Measurements from ENCODE around the gene REG3G.
"Not testable (repeated sequence)": the region's sequence is repeated elsewhere in the genome, so short reads cannot be mapped to it uniquely, and the experiment has no call there.

REG3G gene

DNA sequence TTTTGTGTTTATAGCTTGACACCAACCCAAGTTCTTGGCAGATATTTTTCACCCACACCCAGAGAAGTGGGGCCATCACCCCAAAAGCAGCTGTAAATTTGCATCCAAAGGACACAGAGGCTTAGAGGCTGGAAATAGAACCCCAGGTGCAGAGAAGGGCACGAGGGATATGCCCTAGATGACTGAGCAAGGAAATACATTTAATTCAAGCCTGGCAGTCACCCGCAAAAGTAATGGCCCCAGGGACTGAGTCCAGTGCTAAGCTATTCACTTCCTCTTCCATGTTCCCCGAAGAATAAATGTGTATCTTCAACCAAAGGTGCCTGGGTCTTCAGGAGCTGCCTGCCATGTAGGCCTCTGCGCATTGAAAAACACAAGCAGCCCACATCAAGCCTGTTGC is 14.0 kb upstream of the REG3G start:
- no peaks in the 10 kb centered on the region for H3K4me1 ChIP-seq (ENCODE audit: control insufficient read depth, insufficient read depth, low read length)
- WGBS, 2 experiments: 94 to 96% methylated on average over 4 of the region's 4 CpGs
- H3K36me3 ChIP-seq (ENCODE audit: control insufficient read depth, insufficient read depth, low read length): no peaks in the 10 kb centered on the region
- no peak overlapping the region for H3K27ac ChIP-seq (ENCODE audit: insufficient read depth, low read depth, low read length, poor library complexity, severe bottlenecking)
- no peaks in the 10 kb centered on the region for H3K9me3 ChIP-seq (ENCODE audit: control insufficient read depth, low read length)
- H3K4me3 ChIP-seq (ENCODE audit: insufficient read depth, low read depth, low read length): no peak overlapping the region
- no peaks in the 10 kb centered on the region for H3K27me3 ChIP-seq (ENCODE audit: control insufficient read depth, insufficient read depth, low read length, poor library complexity, severe bottlenecking)

DNA sequence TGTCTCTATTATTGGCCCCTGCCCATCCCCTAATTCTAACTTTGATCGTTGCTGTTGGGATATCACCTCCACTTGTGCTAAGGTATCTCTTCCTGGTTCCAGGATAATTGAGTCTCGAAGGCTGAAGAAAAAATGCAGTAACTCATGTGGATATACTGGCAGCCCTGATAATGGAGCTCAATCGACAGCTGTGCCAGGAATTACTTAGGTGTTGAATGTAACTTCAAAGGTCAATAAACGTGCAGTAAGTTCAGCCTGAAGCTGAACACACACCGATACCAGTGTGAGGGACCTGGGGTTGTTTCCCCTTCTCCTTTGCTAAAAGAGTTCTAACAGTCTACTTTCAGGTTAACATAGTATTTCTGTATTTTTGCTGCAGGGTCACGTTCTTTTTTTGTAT is 11.9 kb upstream of the REG3G start:
- no peaks in the 10 kb centered on the region for H3K36me3 ChIP-seq (ENCODE audit: control insufficient read depth, insufficient read depth, low read length)
- H3K4me3 ChIP-seq (ENCODE audit: insufficient read depth, low read depth, low read length): no peak overlapping the region
- no peaks in the 10 kb centered on the region for H3K27me3 ChIP-seq (ENCODE audit: control insufficient read depth, insufficient read depth, low read length, poor library complexity, severe bottlenecking)
- H3K27ac ChIP-seq (ENCODE audit: insufficient read depth, low read depth, low read length, poor library complexity, severe bottlenecking): no peak overlapping the region
- H3K9me3 ChIP-seq (ENCODE audit: control insufficient read depth, low read length): no peaks in the 10 kb centered on the region
- whole genome bisulfite sequencing, 2 experiments: 95 to 96% methylated on average over 5 to 6 of the region's 6 CpGs
- no peaks in the 10 kb centered on the region for H3K4me1 ChIP-seq (ENCODE audit: control insufficient read depth, insufficient read depth, low read length)

DNA sequence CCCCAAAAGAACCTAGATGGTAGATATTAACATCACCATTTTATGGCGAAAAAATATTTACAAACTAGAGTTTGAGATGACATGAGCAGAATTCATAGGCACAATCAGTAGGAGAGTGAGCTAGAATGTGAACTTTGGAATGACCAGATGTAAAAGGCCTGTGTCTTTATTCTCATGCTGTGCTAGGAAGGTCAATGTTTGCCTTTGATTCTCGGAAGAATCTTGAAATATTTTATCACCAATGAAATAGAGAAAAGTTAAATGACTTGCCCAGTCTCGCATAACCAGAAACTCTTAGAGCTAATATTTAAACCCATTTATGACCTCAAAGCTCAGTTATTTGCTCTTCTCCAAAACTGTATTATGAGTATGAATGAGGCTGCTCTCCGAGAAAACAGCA is 9.2 kb upstream of the REG3G start:
- Histone ChIP-seq H3K27me3 (ENCODE audit: control insufficient read depth, insufficient read depth, low read length, poor library complexity, severe bottlenecking) (no peaks in the 10 kb centered on the region), H3K4me3 (ENCODE audit: insufficient read depth, low read depth, low read length) (no peak overlapping the region), H3K4me1 (ENCODE audit: control insufficient read depth, insufficient read depth, low read length) (no peaks in the 10 kb centered on the region), H3K9me3 (ENCODE audit: control insufficient read depth, low read length) (no peaks in the 10 kb centered on the region), H3K27ac (ENCODE audit: insufficient read depth, low read depth, low read length, poor library complexity, severe bottlenecking) (no peak overlapping the region), H3K36me3 (ENCODE audit: control insufficient read depth, insufficient read depth, low read length) (no peaks in the 10 kb centered on the region)
- WGBS, 2 experiments: 92 to 100% methylated on average over 3 to 4 of the region's 4 CpGs

DNA sequence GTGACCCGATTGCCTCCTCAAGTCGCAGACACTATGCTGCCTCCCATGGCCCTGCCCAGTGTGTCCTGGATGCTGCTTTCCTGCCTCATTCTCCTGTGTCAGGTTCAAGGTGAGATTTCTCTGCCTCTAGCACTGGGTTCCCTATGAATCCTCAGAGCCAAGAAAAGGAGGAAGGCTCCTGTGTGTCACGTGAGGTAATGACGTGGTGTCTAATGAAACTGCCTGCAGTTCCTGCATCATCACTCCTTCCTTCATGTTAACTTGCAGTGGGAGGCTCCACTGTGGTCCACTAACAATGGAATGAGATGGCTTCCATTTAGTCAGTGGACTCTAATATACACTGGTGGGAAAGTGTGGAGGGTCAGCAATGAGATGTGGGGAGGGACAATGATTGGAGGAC is 559 bp downstream of the REG3G start:
- H3K36me3 ChIP-seq (ENCODE audit: control insufficient read depth, insufficient read depth, low read length): no peaks in the 10 kb centered on the region
- 71% methylated on average over 4 of the region's 4 CpGs for WGBS, 2 experiments
- H3K27ac ChIP-seq (ENCODE audit: insufficient read depth, low read depth, low read length, poor library complexity, severe bottlenecking): no peak overlapping the region
- H3K27me3 ChIP-seq (ENCODE audit: control insufficient read depth, insufficient read depth, low read length, poor library complexity, severe bottlenecking): no peaks in the 10 kb centered on the region
- no peaks in the 10 kb centered on the region for H3K4me1 ChIP-seq (ENCODE audit: control insufficient read depth, insufficient read depth, low read length)
- H3K9me3 ChIP-seq (ENCODE audit: control insufficient read depth, low read length): no peaks in the 10 kb centered on the region
- H3K4me3 ChIP-seq (ENCODE audit: insufficient read depth, low read depth, low read length): no peak overlapping the region

DNA sequence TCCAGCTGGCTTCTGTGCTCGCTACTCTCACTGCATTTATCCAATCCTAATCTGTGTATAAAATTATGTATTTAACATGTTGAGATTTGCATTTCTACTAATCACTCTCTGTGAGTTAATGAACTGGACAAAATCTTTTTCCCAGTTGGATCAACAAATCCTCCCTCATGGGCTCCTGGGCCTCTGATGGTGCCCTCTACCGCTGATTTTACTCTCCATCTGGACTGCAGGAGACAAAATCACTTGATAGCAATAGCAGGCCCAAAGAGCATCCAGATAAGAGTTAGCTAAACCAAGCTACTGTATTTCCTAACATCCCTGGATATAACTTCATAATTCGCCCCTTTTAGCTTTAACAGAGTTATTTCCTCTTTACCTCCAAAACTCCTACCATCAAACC is 14.4 kb downstream of the REG3G start:
- WGBS, 2 experiments: 86 to 91% methylated on average over 2 of the region's 3 CpGs
- Histone ChIP-seq H3K4me3 (ENCODE audit: insufficient read depth, low read depth, low read length) (no peak overlapping the region), H3K36me3 (ENCODE audit: control insufficient read depth, insufficient read depth, low read length) (no peaks in the 10 kb centered on the region), H3K27ac (ENCODE audit: insufficient read depth, low read depth, low read length, poor library complexity, severe bottlenecking) (no peak overlapping the region), H3K4me1 (ENCODE audit: control insufficient read depth, insufficient read depth, low read length) (no peaks in the 10 kb centered on the region), H3K9me3 (ENCODE audit: control insufficient read depth, low read length) (no peaks in the 10 kb centered on the region), H3K27me3 (ENCODE audit: control insufficient read depth, insufficient read depth, low read length, poor library complexity, severe bottlenecking) (no peaks in the 10 kb centered on the region)

DNA sequence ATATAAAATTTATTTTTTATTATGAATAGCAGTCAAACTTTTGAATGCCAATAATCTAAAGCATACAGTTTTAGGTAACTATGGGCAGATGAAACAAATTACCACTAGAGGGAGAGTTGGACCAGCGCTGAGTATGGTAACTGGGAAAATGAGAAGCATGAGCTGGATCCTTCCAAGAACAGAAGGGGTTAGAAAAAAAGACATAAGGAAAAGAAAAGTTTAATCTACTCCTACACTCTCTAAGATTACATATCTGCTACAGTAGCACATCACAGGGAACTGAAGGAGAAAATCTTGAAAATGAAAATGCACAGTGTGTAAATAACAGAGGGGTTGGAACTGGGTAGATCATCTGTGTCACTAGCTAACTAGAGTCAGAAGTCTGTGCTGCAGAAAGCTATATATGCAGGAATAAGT is 15.5 kb downstream of the REG3G start:
- no peaks in the 10 kb centered on the region for H3K4me1 ChIP-seq (ENCODE audit: control insufficient read depth, insufficient read depth, low read length)
- H3K27ac ChIP-seq (ENCODE audit: insufficient read depth, low read depth, low read length, poor library complexity, severe bottlenecking): no peak overlapping the region
- 23% methylated on average over 1 of the region's 1 CpG; no CpG with 5 or more reads in 1 of the 2 experiments for WGBS, 2 experiments
- H3K9me3 ChIP-seq (ENCODE audit: control insufficient read depth, low read length): no peaks in the 10 kb centered on the region
- no peaks in the 10 kb centered on the region for H3K36me3 ChIP-seq (ENCODE audit: control insufficient read depth, insufficient read depth, low read length)
- no peaks in the 10 kb centered on the region for H3K27me3 ChIP-seq (ENCODE audit: control insufficient read depth, insufficient read depth, low read length, poor library complexity, severe bottlenecking)
- no peak overlapping the region for H3K4me3 ChIP-seq (ENCODE audit: insufficient read depth, low read depth, low read length)

DNA sequence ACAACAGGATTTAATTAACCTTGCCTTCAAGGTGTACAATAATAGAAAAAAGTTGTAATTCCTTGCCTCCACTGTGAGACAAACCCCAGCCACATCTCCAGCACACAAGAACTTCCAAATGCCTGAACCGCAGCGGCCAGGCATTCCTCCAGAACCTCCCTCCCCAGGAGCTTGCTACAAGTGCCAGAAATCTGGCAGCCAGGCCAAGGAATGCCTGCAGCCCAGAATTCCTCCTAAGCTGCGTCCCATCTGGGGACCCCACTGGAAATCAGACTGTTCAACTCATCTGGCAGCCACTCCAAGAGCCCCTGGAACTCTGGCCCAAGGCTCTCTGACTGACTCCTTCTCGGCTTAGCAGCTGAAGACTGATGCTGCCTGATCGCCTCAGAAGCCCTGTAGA is 28.0 kb downstream of the REG3G start:
- whole genome bisulfite sequencing, 2 experiments: 74% methylated on average over 5 of the region's 5 CpGs
- H3K4me1 ChIP-seq (ENCODE audit: control insufficient read depth, insufficient read depth, low read length); H3K36me3 ChIP-seq (ENCODE audit: control insufficient read depth, insufficient read depth, low read length); H3K4me3 ChIP-seq (ENCODE audit: insufficient read depth, low read depth, low read length); H3K27me3 ChIP-seq (ENCODE audit: control insufficient read depth, insufficient read depth, low read length, poor library complexity, severe bottlenecking); H3K27ac ChIP-seq (ENCODE audit: insufficient read depth, low read depth, low read length, poor library complexity, severe bottlenecking); H3K9me3 ChIP-seq (ENCODE audit: control insufficient read depth, low read length): not testable (repeated sequence)

DNA sequence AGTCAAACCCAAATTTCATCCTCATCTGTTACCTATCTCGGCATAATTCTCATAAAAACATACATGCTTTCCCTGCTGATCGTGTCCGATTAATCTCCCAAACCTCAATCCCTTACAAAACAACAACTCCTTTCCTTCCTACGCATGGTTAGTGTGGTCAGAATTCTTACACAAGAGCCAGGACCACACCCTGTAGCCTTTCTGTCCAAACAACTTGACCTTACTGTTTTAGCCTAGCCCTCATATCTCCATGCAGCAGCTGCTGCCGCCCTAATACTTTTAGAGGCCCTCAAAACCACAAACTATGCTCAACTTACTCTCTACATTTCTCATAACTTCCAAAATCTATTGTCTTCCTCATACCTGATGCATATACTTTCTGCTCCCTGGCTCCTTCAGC is 29.3 kb downstream of the REG3G start:
- 92 to 98% methylated on average over 4 of the region's 5 CpGs for WGBS, 2 experiments
- H3K27ac ChIP-seq (ENCODE audit: insufficient read depth, low read depth, low read length, poor library complexity, severe bottlenecking); H3K4me3 ChIP-seq (ENCODE audit: insufficient read depth, low read depth, low read length): not testable (repeated sequence)

DNA sequence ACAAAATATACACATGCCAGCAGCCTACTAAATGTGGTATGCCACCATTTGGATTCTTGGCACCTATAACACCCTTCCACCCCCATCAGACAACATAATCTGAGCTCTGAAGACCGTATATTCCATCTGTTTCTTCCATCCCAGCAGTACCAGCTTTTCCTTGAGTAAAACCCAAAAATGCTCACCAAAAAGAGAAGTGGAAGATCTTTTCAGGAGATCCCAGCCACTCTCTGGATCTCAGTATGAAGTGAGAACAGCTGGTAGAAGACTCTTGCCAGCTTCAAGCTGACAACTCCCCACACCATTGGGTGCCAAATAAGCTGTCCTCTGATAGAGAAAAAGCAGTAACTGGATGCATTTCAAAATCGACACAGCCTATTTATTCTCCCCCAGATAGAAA is 39.7 kb downstream of the REG3G start:
- Histone ChIP-seq H3K4me1 (ENCODE audit: control insufficient read depth, insufficient read depth, low read length) (no peaks in the 10 kb centered on the region), H3K27ac (ENCODE audit: insufficient read depth, low read depth, low read length, poor library complexity, severe bottlenecking) (no peak overlapping the region), H3K9me3 (ENCODE audit: control insufficient read depth, low read length) (no peaks in the 10 kb centered on the region), H3K4me3 (ENCODE audit: insufficient read depth, low read depth, low read length) (no peak overlapping the region), H3K27me3 (ENCODE audit: control insufficient read depth, insufficient read depth, low read length, poor library complexity, severe bottlenecking) (no peaks in the 10 kb centered on the region), H3K36me3 (ENCODE audit: control insufficient read depth, insufficient read depth, low read length) (no peaks in the 10 kb centered on the region)
- 89 to 90% methylated on average over 2 of the region's 2 CpGs for WGBS, 2 experiments

More for the DNA sequence above, 29.3 kb downstream of the REG3G start:
- not testable (repeated sequence) for H3K27me3 ChIP-seq (ENCODE audit: control insufficient read depth, insufficient read depth, low read length, poor library complexity, severe bottlenecking); H3K36me3 ChIP-seq (ENCODE audit: control insufficient read depth, insufficient read depth, low read length); H3K9me3 ChIP-seq (ENCODE audit: control insufficient read depth, low read length); H3K4me1 ChIP-seq (ENCODE audit: control insufficient read depth, insufficient read depth, low read length)

DNA sequence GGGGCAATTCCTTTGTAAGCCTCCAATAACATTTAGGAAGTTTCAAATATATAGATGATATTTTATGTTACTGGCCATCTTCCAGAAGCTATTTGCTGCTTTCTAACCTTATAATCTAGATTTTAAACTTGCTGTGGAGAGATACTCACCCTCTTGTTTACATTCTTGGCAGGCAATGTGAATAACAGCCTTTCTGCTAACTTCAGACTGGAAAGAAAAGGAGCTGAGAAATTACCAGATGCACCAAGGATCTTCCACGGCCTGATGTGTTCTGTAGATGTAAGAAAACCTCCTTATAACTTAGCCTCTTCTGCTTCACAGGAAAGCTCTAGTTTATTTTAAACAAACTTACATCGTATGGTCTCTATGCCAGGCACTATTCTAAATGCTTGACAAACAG is 45.6 kb downstream of the REG3G start:
- WGBS, 2 experiments: 91% methylated on average over 2 of the region's 2 CpGs
- Histone ChIP-seq H3K9me3 (ENCODE audit: control insufficient read depth, low read length) (no peaks in the 10 kb centered on the region), H3K4me3 (ENCODE audit: insufficient read depth, low read depth, low read length) (no peak overlapping the region), H3K27ac (ENCODE audit: insufficient read depth, low read depth, low read length, poor library complexity, severe bottlenecking) (no peak overlapping the region), H3K4me1 (ENCODE audit: control insufficient read depth, insufficient read depth, low read length) (no peaks in the 10 kb centered on the region), H3K27me3 (ENCODE audit: control insufficient read depth, insufficient read depth, low read length, poor library complexity, severe bottlenecking) (no peaks in the 10 kb centered on the region), H3K36me3 (ENCODE audit: control insufficient read depth, insufficient read depth, low read length) (no peaks in the 10 kb centered on the region)
